Tibial artery (tissue), 4 donors: ENCODE measurements around the gene PCIF1.

Source experiments
- DNase-seq, 2 donors: peaks; one replicate each; pipeline ENCODE4 v3.0.0-alpha.2; 2019
- H3K27ac ChIP-seq, 2 donors: fragments of 200-600 bp; sonication (generic) in 1 of 2; 1 replicate in 1 of 2; 2 replicates in 1 of 2; pipeline ENCODE4 v1.5.1; 2018 to 2019; ENCODE audit warnings: mild to moderate bottlenecking in 1 of 2
- H3K27me3 ChIP-seq, 2 donors: fragments of 200-600 bp; sonication (generic) in 1 of 2; one replicate each; pipeline versions ENCODE4 v1.5.1 to v1.6.0; 2016 to 2019
- H3K36me3 ChIP-seq, 3 donors: fragments of 200-600 bp; sonication (generic) in 2 of 3; one replicate each; pipeline ENCODE4 v1.5.1; 2016 to 2019; ENCODE audit warnings: mild to moderate bottlenecking in 2 of 3
- H3K4me1 ChIP-seq, 4 donors: fragments of 200-600 bp; sonication (generic) in 2 of 4; 1 replicate in 3 of 4; 2 replicates in 1 of 4; pipeline ENCODE4 v1.5.1; 2016 to 2019
- H3K4me3 ChIP-seq, 2 donors: fragments of 200-600 bp; sonication (generic) in 1 of 2; 1 replicate in 1 of 2; 2 replicates in 1 of 2; pipeline ENCODE4 v1.5.1; 2018 to 2019; ENCODE audit warnings: mild to moderate bottlenecking in 2 of 2
- H3K9me3 ChIP-seq, 3 donors: fragments of 200-600 bp; sonication (generic) in 1 of 3; one replicate each; pipeline ENCODE4 v1.5.1; 2016 to 2019
- intact Hi-C: fragments of 100-400 bp; cut with DNase I; formaldehyde crosslinking; loops from one replicate; pipeline ENCODE4 v1.15.0; 2023; ENCODE audit warnings: low total_unique reads
- TF ChIP-seq, protein P1 (sequence below), 2 experiments: fragments of 200-600 bp in 1 of 2; fragments of 450-650 bp in 1 of 2; IDR thresholded peaks; one replicate each; pipeline ENCODE4 v1.5.1; 2017 to 2019; ENCODE audit warnings: antibody characterized with exemption in 2 of 2, mild to moderate bottlenecking in 1 of 2, moderate library complexity in 1 of 2

Gene PCIF1

DNA sequence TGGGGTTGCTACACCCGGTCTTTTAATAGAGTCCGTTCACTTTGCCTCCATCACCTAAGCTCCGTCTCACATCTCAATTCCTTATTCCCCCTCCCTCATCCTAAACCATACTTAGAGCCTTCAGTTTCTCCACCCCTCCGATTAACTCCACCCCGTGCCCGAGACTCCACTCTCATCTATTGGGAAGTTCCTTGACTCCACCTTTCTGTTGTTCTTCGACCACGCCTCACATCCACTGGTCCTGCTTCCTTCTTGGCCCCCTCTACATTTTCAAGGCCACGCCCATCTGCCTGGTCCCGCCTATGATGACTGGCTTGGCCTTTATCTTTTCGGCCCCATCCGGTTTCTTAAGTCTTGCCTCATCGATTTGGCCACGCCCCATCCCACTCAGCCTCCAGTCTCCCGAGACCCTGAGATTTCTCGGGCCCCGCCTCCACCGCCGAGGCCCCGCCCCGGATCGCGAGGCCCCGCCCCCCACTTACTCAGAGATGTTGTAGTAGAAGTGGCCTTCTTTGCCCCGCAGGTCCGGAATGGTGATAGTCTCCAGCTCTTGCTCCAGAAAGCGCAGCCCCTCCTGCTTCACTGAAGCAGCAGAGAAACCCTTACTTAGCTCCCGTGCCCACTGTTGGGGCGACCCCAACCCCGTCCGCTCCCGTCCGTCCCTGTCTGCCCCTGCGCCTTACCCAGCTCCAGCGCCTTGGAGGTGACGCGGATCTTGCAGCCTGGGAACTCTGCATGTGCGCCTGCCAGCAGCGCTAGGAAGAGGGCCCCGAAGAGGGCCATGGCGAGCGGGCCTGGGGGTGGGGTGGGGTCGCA, 23.6 kb upstream of the PCIF1 start:
- peaks cover 0 to 20% (median 20%) of the 10 kb centered on the region in 4 donors for H3K4me1 ChIP-seq
- peak overlapping the region; percentile 50 to 58 for H3K4me3 ChIP-seq
- TF ChIP-seq, protein P1, sequence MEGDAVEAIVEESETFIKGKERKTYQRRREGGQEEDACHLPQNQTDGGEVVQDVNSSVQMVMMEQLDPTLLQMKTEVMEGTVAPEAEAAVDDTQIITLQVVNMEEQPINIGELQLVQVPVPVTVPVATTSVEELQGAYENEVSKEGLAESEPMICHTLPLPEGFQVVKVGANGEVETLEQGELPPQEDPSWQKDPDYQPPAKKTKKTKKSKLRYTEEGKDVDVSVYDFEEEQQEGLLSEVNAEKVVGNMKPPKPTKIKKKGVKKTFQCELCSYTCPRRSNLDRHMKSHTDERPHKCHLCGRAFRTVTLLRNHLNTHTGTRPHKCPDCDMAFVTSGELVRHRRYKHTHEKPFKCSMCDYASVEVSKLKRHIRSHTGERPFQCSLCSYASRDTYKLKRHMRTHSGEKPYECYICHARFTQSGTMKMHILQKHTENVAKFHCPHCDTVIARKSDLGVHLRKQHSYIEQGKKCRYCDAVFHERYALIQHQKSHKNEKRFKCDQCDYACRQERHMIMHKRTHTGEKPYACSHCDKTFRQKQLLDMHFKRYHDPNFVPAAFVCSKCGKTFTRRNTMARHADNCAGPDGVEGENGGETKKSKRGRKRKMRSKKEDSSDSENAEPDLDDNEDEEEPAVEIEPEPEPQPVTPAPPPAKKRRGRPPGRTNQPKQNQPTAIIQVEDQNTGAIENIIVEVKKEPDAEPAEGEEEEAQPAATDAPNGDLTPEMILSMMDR (IDR thresholded peaks at IDR 0.05), result no peak
- intact Hi-C loops, result no loop called here
- H3K27me3 ChIP-seq, result peaks cover 0 to 13% of the 10 kb centered on the region in 2 donors
- no peaks in the 10 kb centered on the region for H3K9me3 ChIP-seq
- H3K36me3 ChIP-seq, result no peaks in the 10 kb centered on the region
- H3K27ac ChIP-seq, result peak overlapping the region; percentile 38 to 72
- peak; percentile 99 for DNase-seq

DNA sequence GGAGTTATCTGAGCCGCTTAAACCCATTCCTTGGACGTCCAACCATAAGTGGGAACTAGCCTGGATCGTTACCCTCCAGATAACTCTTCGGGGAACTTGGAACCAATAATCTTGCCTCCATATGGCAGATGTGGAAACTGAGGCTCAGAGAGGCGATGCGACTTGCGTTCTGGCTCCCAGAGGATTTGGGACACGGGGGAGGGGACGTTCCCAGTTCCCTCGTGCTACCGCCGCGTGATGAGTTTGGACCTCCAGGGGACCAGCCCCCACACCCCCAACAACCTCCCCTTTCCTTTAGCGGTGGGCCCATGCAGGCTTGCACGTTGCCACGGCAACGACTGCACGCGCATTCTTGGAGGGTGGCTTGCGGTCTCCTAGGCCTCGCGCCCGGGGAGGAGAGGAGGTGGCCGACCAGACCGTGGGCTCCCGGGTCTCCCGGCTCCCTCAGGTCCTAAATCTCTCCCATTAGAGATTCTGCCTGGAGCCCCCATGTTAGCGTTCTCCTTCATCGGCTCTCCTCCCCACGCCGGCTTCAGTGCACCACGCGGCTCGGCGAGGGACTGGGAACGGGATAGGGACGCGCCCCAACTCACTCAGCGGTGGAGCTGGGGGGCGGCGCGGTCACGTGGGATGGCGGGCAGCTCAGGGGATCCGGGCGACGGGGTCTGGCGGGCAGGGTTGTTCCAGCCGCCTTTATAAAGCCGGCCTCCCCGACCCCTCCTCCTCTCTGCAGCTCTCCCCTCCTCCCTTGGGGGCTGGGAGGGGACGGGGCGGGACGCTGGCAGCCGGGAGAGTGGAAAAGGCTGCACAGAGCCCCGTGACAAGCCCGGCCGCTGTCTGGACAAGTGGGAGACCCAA, 22.8 kb upstream of the PCIF1 start, which contains the start of gene PLTP:
Gene PLTP, minus strand, starts transcription at position 670 of the 858 bp plus-strand sequence. CDS start 703 bp downstream, outside the sequence.
- H3K27me3 ChIP-seq, result peaks cover 0 to 13% of the 10 kb centered on the region in 2 donors
- peak within 1 kb of the TSS; percentile 50 to 58 for H3K4me3 ChIP-seq
- peak within 1 kb of the TSS; percentile 38 to 72 for H3K27ac ChIP-seq
- peaks cover 0 to 20% (median 20%) of the 10 kb centered on the region in 4 donors for H3K4me1 ChIP-seq
- intact Hi-C loops, result no loop called here
- DNase-seq, result peak; percentile 77 to 88
- TF ChIP-seq, protein P1 (IDR thresholded peaks at IDR 0.05), result no peak
- no peaks in the 10 kb centered on the region for H3K9me3 ChIP-seq
- no peaks in the 10 kb centered on the region for H3K36me3 ChIP-seq

DNA sequence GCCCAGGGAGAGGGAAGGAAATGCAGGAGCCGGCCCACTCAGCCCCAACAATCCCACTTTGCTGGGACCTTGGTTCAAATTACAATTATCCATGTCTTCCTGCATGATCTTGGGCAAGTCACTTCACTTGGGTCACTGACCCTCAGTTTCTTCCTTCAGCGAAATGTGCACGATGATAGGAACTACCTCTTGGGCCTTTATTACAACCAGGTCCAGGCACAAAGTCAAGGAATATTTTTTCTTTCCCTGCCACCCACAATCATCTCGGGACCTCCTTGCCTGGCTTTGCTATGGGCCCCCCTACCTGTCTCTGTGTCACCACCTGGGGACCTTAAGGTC, 22.2 kb upstream of the PCIF1 start:
- no peaks in the 10 kb centered on the region for H3K9me3 ChIP-seq
- TF ChIP-seq, protein P1 (IDR thresholded peaks at IDR 0.05), result no peak
- peak overlapping the region; percentile 34 to 72 for H3K27ac ChIP-seq
- H3K4me3 ChIP-seq, result peak overlapping the region; percentile 50 to 58
- peaks cover 0 to 20% (median 20%) of the 10 kb centered on the region in 4 donors for H3K4me1 ChIP-seq
- no peak for DNase-seq
- no peaks in the 10 kb centered on the region for H3K36me3 ChIP-seq
- intact Hi-C loops, result no loop called here
- H3K27me3 ChIP-seq, result peaks cover 0 to 13% of the 10 kb centered on the region in 2 donors

DNA sequence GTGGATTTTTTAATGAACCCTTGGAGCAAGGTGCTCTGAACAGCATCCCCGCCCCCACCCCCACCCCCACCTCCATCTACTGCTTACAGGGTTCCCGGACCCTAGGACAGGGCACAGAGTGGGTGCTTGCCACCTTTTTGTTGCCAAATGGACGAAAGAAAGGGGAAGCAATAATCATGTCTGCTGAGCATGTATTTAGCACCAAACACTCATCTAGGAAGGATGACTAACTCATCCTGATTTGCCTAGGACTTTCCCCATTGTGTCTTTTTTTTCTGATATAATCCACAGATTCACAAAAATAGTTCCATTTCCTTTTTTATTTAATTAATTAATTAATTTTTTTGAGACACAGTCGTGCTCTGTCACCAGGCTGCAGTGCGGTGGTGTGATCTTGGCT, 21.4 kb upstream of the PCIF1 start:
- TF ChIP-seq, protein P1 (IDR thresholded peaks at IDR 0.05), result no peak
- no peaks in the 10 kb centered on the region for H3K9me3 ChIP-seq
- DNase-seq, result no peak
- peaks cover 0 to 24% (median 20%) of the 10 kb centered on the region in 4 donors for H3K4me1 ChIP-seq
- intact Hi-C loops, result no loop called here
- H3K36me3 ChIP-seq, result no peaks in the 10 kb centered on the region
- peaks cover 0 to 13% of the 10 kb centered on the region in 2 donors for H3K27me3 ChIP-seq
- H3K27ac ChIP-seq, result no peak overlapping the region
- no peak overlapping the region for H3K4me3 ChIP-seq

DNA sequence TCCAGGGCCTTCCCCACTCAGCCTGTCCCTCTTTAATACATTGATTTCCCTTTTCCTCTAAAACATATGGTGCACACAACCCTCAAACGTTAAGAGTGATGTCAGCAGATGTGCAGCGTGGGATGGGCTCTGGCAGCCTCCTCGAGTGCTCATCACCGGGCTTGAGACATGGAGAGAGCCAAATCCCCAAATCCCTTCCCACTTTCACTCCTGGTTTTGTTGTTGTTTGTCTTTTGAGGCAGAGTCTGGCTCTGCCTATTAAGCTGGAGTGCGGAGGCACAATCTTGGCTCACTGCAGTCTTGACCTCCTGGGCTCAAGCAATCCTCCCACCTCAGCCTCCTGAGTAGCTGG, 16.7 kb upstream of the PCIF1 start:
- Histone ChIP-seq H3K36me3 (no peaks in the 10 kb centered on the region), H3K4me3 (no peak overlapping the region), H3K9me3 (no peaks in the 10 kb centered on the region), H3K4me1 (peaks cover 0 to 30% (median 7%) of the 10 kb centered on the region in 4 donors), H3K27me3 (peaks cover 0 to 19% of the 10 kb centered on the region in 2 donors), H3K27ac (peak overlapping the region in 1 of 2 donors; percentile 32)
- no peak for DNase-seq
- intact Hi-C loops, result no loop called here
- TF ChIP-seq, protein P1 (IDR thresholded peaks at IDR 0.05), result no peak
